Naive B cell (primary cell): ENCODE measurements around the gene TBL1XR1. TPM values are rescaled to one million over a fixed set of nuclear protein-coding genes. Genes with fewer than 3 reads are reported as not detected.
"Not testable (repeated sequence)": the region's sequence is repeated elsewhere in the genome, so short reads cannot be mapped to it uniquely, and the experiment has no call there.

ENCODE experiments used
- ATAC-seq, 2 donors: fragments of 150-1000 bp; cut with Tn5 transposase; 2 replicates each; pipeline ENCODE4 v1.10.0; 2021; ENCODE audit warnings: low read depth in 2 of 2, mild to moderate bottlenecking in 2 of 2, moderate library complexity in 2 of 2
- DNase-seq: peaks from one replicate; pipeline ENCODE4 v3.0.0; 2022
- H3K27ac Mint-ChIP-seq, 6 donors: one replicate each; pipeline ENCODE4 v1.8.0; 2020 to 2022; ENCODE audit warnings: mild to moderate bottlenecking in 6 of 6, mixed read lengths in 6 of 6, moderate library complexity in 5 of 6, inconsistent platforms in 2 of 6
- H3K27me3 Mint-ChIP-seq, 3 donors: one replicate each; pipeline ENCODE4 v1.8.0; 2021 to 2022; ENCODE audit warnings: mixed read lengths in 3 of 3, mild to moderate bottlenecking in 1 of 3
- H3K36me3 Mint-ChIP-seq, 2 donors: one replicate each; pipeline ENCODE4 v1.8.0; 2020 to 2022; ENCODE audit warnings: mixed read lengths in 2 of 2, inconsistent platforms in 1 of 2, mild to moderate bottlenecking in 1 of 2
- H3K4me1 Mint-ChIP-seq, 3 donors: one replicate each; pipeline ENCODE4 v1.8.0; 2020 to 2022; ENCODE audit warnings: mixed read lengths in 3 of 3, inconsistent platforms in 1 of 3, mild to moderate bottlenecking in 1 of 3, moderate library complexity in 1 of 3
- H3K4me3 Mint-ChIP-seq, 8 donors: one replicate each; pipeline ENCODE4 v1.8.0; 2020 to 2022; ENCODE audit warnings: mild to moderate bottlenecking in 8 of 8, mixed read lengths in 8 of 8, moderate library complexity in 8 of 8, inconsistent platforms in 2 of 8
- H3K9me3 Mint-ChIP-seq, 7 donors: one replicate each; pipeline ENCODE4 v1.8.0; 2020 to 2022; ENCODE audit warnings: mixed read lengths in 7 of 7, mild to moderate bottlenecking in 5 of 7, inconsistent platforms in 2 of 7, moderate library complexity in 1 of 7
- polyA plus RNA-seq, 6 donors: library from polyadenylated mRNA; unstranded; fragments of 300-500 nt; fragmentation: Illumina TruSeq; gene quantifications; one replicate each; pipeline ENCODE4 v1.2.3, GENCODE V29; 2021; ENCODE audit warnings: low read depth in 6 of 6

Gene TBL1XR1
- polyA plus RNA-seq, 6 donors from 2014 or later, result 18.4 to 48.3 (median 33.2) TPM

- Mint-ChIP-seq H3K36me3 (peaks cover 9 to 29% of the 10 kb centered on the region in 2 donors), H3K27me3 (no peaks in the 10 kb centered on the region), H3K4me3 (no peak overlapping the region), H3K27ac (peak overlapping the region in 2 of 6 donors; percentile 19 to 24), H3K9me3 (peaks cover 0 to 18% (median 5%) of the 10 kb centered on the region in 7 donors), H3K4me1 (peaks cover 30 to 75% (median 62%) of the 10 kb centered on the region in 3 donors)
- ATAC-seq, result no peak
- no peak for DNase-seq
Observed at GRCh38 chr3:177162742-177163141, 34.5 kb downstream of the TBL1XR1 start.

GRCh38 chr3:177161603-177162002 lies 35.7 kb downstream of the TBL1XR1 start:
- Mint-ChIP-seq H3K9me3 (peaks cover 0 to 11% (median 4%) of the 10 kb centered on the region in 7 donors), H3K36me3 (peaks cover 5 to 23% of the 10 kb centered on the region in 2 donors), H3K4me3 (peak overlapping the region in 1 of 8 donors; percentile 35), H3K4me1 (peaks cover 30 to 74% (median 58%) of the 10 kb centered on the region in 3 donors), H3K27ac (peak overlapping the region in 3 of 6 donors; percentile 3 to 54 (median 28))
- not testable (repeated sequence) for ATAC-seq, DNase-seq, H3K27me3 Mint-ChIP-seq

- no peak for DNase-seq
- no peaks in the 10 kb centered on the region for H3K27me3 Mint-ChIP-seq
- H3K36me3 Mint-ChIP-seq, result peaks cover 0 to 12% of the 10 kb centered on the region in 2 donors
- peaks cover 0 to 8% (median 0%) of the 10 kb centered on the region in 7 donors for H3K9me3 Mint-ChIP-seq
- H3K4me3 Mint-ChIP-seq, result no peak overlapping the region
- peak overlapping the region in 3 of 6 donors; percentile 18 to 84 (median 72) for H3K27ac Mint-ChIP-seq
- peaks cover 23 to 68% (median 50%) of the 10 kb centered on the region in 3 donors for H3K4me1 Mint-ChIP-seq
- no peak for ATAC-seq
Observed at GRCh38 chr3:177158461-177158860, 38.8 kb downstream of the TBL1XR1 start.

- peaks cover 0 to 8% (median 0%) of the 10 kb centered on the region in 7 donors for H3K9me3 Mint-ChIP-seq
- DNase-seq, result no peak
- H3K4me1 Mint-ChIP-seq, result peaks cover 25 to 68% (median 57%) of the 10 kb centered on the region in 3 donors
- no peaks in the 10 kb centered on the region for H3K27me3 Mint-ChIP-seq
- peaks cover 0 to 8% of the 10 kb centered on the region in 2 donors for H3K36me3 Mint-ChIP-seq
- no peak overlapping the region for H3K4me3 Mint-ChIP-seq
- H3K27ac Mint-ChIP-seq, result peak overlapping the region in 2 of 6 donors; percentile 65 to 66
- ATAC-seq, result no peak
Observed at GRCh38 chr3:177157492-177157891, 39.8 kb downstream of the TBL1XR1 start.

- DNase-seq (no peak), ATAC-seq (no peak)
- no peaks in the 10 kb centered on the region for H3K9me3 Mint-ChIP-seq
- peak overlapping the region in 1 of 8 donors; percentile 19 for H3K4me3 Mint-ChIP-seq
- no peaks in the 10 kb centered on the region for H3K27me3 Mint-ChIP-seq
- H3K36me3 Mint-ChIP-seq, result no peaks in the 10 kb centered on the region
- H3K4me1 Mint-ChIP-seq, result peaks cover 32 to 75% (median 68%) of the 10 kb centered on the region in 3 donors
- peak overlapping the region in 5 of 6 donors; percentile 48 to 67 (median 59) for H3K27ac Mint-ChIP-seq
Observed at GRCh38 chr3:177154733-177155132, 42.5 kb downstream of the TBL1XR1 start.

GRCh38 chr3:177150970-177151627 lies 46.2 kb downstream of the TBL1XR1 start:
- Mint-ChIP-seq H3K4me1 (peaks cover 38 to 83% (median 78%) of the 10 kb centered on the region in 3 donors), H3K27me3 (no peaks in the 10 kb centered on the region), H3K36me3 (no peaks in the 10 kb centered on the region), H3K9me3 (no peaks in the 10 kb centered on the region), H3K27ac (peak overlapping the region; percentile 51 to 87 (median 81)), H3K4me3 (peak overlapping the region in 4 of 8 donors; percentile 1 to 54 (median 22))
- ATAC-seq, result no peak
- DNase-seq, result no peak

- ATAC-seq (no peak), DNase-seq (no peak)
- Mint-ChIP-seq H3K9me3 (no peaks in the 10 kb centered on the region), H3K4me3 (peak overlapping the region in 1 of 8 donors; percentile 1), H3K27ac (peak overlapping the region in 5 of 6 donors; percentile 26 to 79 (median 44)), H3K4me1 (peaks cover 45 to 87% (median 81%) of the 10 kb centered on the region in 3 donors), H3K27me3 (no peaks in the 10 kb centered on the region), H3K36me3 (no peaks in the 10 kb centered on the region)
Observed at GRCh38 chr3:177150218-177150916, 46.9 kb downstream of the TBL1XR1 start.

GRCh38 chr3:177149106-177149505 lies 48.2 kb downstream of the TBL1XR1 start:
- no peaks in the 10 kb centered on the region for H3K27me3 Mint-ChIP-seq
- H3K4me3 Mint-ChIP-seq, result no peak overlapping the region
- peak overlapping the region in 1 of 6 donors; percentile 79 for H3K27ac Mint-ChIP-seq
- ATAC-seq (no peak), DNase-seq (no peak)
- H3K4me1 Mint-ChIP-seq, result peaks cover 50 to 89% (median 82%) of the 10 kb centered on the region in 3 donors
- H3K36me3 Mint-ChIP-seq, result no peaks in the 10 kb centered on the region
- no peaks in the 10 kb centered on the region for H3K9me3 Mint-ChIP-seq

- Mint-ChIP-seq H3K36me3 (no peaks in the 10 kb centered on the region), H3K27me3 (no peaks in the 10 kb centered on the region), H3K9me3 (no peaks in the 10 kb centered on the region), H3K27ac (peak overlapping the region in 4 of 6 donors; percentile 60 to 92 (median 62)), H3K4me3 (peak overlapping the region in 2 of 8 donors; percentile 1 to 10), H3K4me1 (peaks cover 62 to 96% (median 88%) of the 10 kb centered on the region in 3 donors)
- no peak for ATAC-seq
- DNase-seq, result no peak
Observed at GRCh38 chr3:177147790-177148189, 49.5 kb downstream of the TBL1XR1 start.

- DNase-seq, result no peak
- H3K27ac Mint-ChIP-seq, result peak overlapping the region in 5 of 6 donors; percentile 12 to 92 (median 60)
- peak overlapping the region in 5 of 8 donors; percentile 10 to 31 (median 19) for H3K4me3 Mint-ChIP-seq
- peaks cover 58 to 95% (median 83%) of the 10 kb centered on the region in 3 donors for H3K4me1 Mint-ChIP-seq
- H3K27me3 Mint-ChIP-seq, result no peaks in the 10 kb centered on the region
- H3K36me3 Mint-ChIP-seq, result no peaks in the 10 kb centered on the region
- ATAC-seq, result no peak
- no peaks in the 10 kb centered on the region for H3K9me3 Mint-ChIP-seq
Observed at GRCh38 chr3:177146646-177147045, 50.6 kb downstream of the TBL1XR1 start.

- H3K27ac Mint-ChIP-seq, result peak overlapping the region in 5 of 6 donors; percentile 49 to 94 (median 92)
- H3K36me3 Mint-ChIP-seq, result no peaks in the 10 kb centered on the region
- no peaks in the 10 kb centered on the region for H3K9me3 Mint-ChIP-seq
- H3K4me3 Mint-ChIP-seq, result peak overlapping the region in 5 of 8 donors; percentile 61 to 81 (median 72)
- H3K27me3 Mint-ChIP-seq, result no peaks in the 10 kb centered on the region
- no peak for ATAC-seq
- DNase-seq, result no peak
- peaks cover 53 to 91% (median 80%) of the 10 kb centered on the region in 3 donors for H3K4me1 Mint-ChIP-seq
Observed at GRCh38 chr3:177145954-177146353, 51.3 kb downstream of the TBL1XR1 start.

GRCh38 chr3:177145381-177145780 lies 51.9 kb downstream of the TBL1XR1 start:
- Mint-ChIP-seq H3K4me3 (peak overlapping the region; percentile 45 to 81 (median 71)), H3K27ac (peak overlapping the region; percentile 72 to 94 (median 92)), H3K9me3 (no peaks in the 10 kb centered on the region), H3K4me1 (peaks cover 50 to 87% (median 75%) of the 10 kb centered on the region in 3 donors), H3K36me3 (no peaks in the 10 kb centered on the region), H3K27me3 (no peaks in the 10 kb centered on the region)
- DNase-seq (no peak), ATAC-seq (peak; percentile 35 to 47)

- peak overlapping the region; percentile 48 to 82 (median 74) for H3K4me3 Mint-ChIP-seq
- peaks cover 52 to 87% (median 75%) of the 10 kb centered on the region in 3 donors for H3K4me1 Mint-ChIP-seq
- DNase-seq, result peak; percentile 51
- H3K36me3 Mint-ChIP-seq, result no peaks in the 10 kb centered on the region
- ATAC-seq, result peak; percentile 90
- H3K27me3 Mint-ChIP-seq, result no peaks in the 10 kb centered on the region
- no peaks in the 10 kb centered on the region for H3K9me3 Mint-ChIP-seq
- peak overlapping the region; percentile 72 to 94 (median 92) for H3K27ac Mint-ChIP-seq
Observed at GRCh38 chr3:177144922-177145321, 52.4 kb downstream of the TBL1XR1 start.
